ENCODE results near the gene TBCK. TPM values are rescaled to one million over a fixed set of nuclear protein-coding genes. Genes with fewer than 3 reads are reported as not detected.

Gene TBCK
- total and polyA plus RNA-seq, 9 donors = 18.3 to 38.7 (median 22.3) TPM

DNA sequence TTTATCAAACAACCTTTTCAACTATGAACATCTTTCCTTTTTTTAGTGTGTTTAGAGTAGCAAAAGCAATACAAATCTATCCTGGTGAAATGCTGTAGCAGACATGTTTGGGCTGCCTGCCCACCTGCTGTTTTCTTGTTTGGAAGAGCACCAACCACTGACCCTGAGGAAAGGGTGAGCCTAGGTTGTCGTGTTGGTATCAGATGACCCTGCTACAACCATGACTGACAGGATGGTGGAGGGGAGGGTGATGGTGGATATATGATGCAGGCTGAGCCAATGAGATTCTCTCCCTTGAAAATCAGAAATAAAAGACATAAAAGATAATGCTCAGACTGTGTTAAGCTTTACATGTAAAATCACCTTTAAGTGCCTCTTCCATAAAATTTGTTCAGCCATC is 219.6 kb downstream of the TBCK start:
- Histone ChIP-seq H3K27me3 (ENCODE audit: control insufficient read depth, insufficient read depth, low read length) (no peaks in the 10 kb centered on the region), H3K4me3 (ENCODE audit: low read length) (no peak overlapping the region), H3K4me1 (ENCODE audit: control insufficient read depth, insufficient read depth, low read length) (no peaks in the 10 kb centered on the region), H3K9me3 (replicated peaks; ENCODE audit: control insufficient read depth, low read depth, low read length) (peaks cover 5% of the 10 kb centered on the region), H3K36me3 (ENCODE audit: control insufficient read depth, insufficient read depth, low read length) (peaks cover 3% of the 10 kb centered on the region), H3K27ac (ENCODE audit: low read length) (no peak overlapping the region)
- 45% methylated on average over 1 of the region's 1 CpG for WGBS (ENCODE audit: insufficient coverage)
- DNase-seq = no peak

DNA sequence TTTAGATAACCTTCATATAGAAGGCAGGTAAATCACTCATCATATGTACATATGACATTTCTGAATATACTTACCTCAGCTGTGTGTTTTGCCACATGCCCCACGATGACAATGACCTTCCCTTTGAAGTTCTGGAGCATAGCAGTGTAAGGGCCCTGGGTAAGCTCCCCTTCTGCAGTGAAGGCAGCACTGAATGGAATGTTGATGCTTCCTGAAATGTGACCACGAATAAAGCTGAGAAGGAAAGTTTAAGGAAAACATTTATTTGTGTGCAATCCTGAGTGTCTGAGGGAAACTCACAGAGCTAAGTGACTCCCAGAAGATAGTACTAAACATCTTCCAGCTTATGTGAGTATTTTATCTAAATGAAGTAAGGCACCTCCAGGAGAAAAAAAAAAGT is 220.6 kb downstream of the TBCK start:
- Histone ChIP-seq H3K27me3 (ENCODE audit: control insufficient read depth, insufficient read depth, low read length) (no peaks in the 10 kb centered on the region), H3K4me3 (ENCODE audit: low read length) (no peak overlapping the region), H3K27ac (ENCODE audit: low read length) (no peak overlapping the region), H3K36me3 (ENCODE audit: control insufficient read depth, insufficient read depth, low read length) (peaks cover 3% of the 10 kb centered on the region), H3K9me3 (replicated peaks; ENCODE audit: control insufficient read depth, low read depth, low read length) (peaks cover 14% of the 10 kb centered on the region), H3K4me1 (ENCODE audit: control insufficient read depth, insufficient read depth, low read length) (no peaks in the 10 kb centered on the region)
- no CpG with 5 or more reads among the region's 2 CpGs for WGBS (ENCODE audit: insufficient coverage)
- DNase-seq = no peak

DNA sequence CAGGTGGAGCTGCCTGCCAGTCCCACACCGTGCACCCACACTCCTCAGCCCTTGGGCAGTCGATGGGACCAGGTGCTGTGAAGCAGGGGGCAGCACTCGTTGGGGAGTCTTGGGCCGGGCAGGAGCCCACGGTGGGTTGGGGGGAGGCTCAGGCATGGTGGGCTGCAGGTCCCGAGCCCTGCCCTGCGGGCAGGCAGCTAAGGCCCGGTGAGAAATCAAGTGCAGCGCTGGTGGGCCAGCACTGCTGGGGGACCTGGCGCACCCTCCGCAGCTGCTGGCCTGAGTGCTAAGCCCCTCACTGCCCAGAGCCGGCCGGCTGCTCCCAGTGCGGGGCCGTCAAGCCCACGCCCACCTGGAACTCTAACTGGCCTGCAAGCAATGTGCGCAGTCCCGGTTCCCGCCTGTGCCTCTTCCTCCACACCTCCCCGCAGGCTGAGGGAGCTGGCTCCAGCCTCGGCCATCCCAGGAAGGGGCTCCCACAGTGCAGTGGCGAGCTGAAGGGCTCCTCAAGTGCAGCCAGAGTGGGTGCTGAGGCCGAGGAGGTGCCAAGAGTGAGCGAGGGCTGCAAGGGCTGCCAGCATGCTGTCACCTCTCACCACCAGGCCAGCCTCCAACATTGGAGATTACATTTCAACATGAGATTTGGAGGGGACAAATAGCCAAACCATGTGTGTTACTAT is 223.5 kb downstream of the TBCK start:
- WGBS (ENCODE audit: insufficient coverage) = 93% methylated on average over 20 of the region's 24 CpGs
- Histone ChIP-seq H3K27me3 (ENCODE audit: control insufficient read depth, insufficient read depth, low read length) (no peaks in the 10 kb centered on the region), H3K4me1 (ENCODE audit: control insufficient read depth, insufficient read depth, low read length) (no peaks in the 10 kb centered on the region), H3K9me3 (replicated peaks; ENCODE audit: control insufficient read depth, low read depth, low read length) (peaks cover 30% of the 10 kb centered on the region), H3K4me3 (ENCODE audit: low read length) (no peak overlapping the region), H3K27ac (ENCODE audit: low read length) (no peak overlapping the region), H3K36me3 (ENCODE audit: control insufficient read depth, insufficient read depth, low read length) (peaks cover 18% of the 10 kb centered on the region)
- DNase-seq = no peak

DNA sequence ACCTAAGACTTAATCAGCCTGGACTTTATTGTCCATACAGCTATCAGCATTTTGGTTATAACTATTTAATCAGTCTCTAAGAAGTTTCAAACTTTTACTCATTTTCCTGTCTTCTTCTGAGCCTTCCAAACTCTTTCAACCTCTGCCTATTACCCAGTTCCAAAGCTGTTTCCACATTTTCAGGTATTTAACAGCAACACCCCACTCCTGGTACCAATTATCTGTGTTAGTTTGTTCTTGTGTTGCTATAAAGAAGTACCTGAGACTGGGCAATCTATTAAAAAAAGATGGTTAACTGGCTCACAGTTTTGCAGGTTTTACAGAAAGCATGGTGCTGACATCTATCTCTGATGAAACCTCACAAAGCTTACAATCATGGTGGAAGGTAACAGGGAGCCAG is 225.2 kb downstream of the TBCK start:
- Histone ChIP-seq H3K9me3 (replicated peaks; ENCODE audit: control insufficient read depth, low read depth, low read length) (peaks cover 35% of the 10 kb centered on the region), H3K36me3 (ENCODE audit: control insufficient read depth, insufficient read depth, low read length) (peaks cover 18% of the 10 kb centered on the region), H3K4me3 (ENCODE audit: low read length) (no peak overlapping the region), H3K27me3 (ENCODE audit: control insufficient read depth, insufficient read depth, low read length) (no peaks in the 10 kb centered on the region), H3K27ac (ENCODE audit: low read length) (no peak overlapping the region), H3K4me1 (ENCODE audit: control insufficient read depth, insufficient read depth, low read length) (no peaks in the 10 kb centered on the region)
- DNase-seq = no peak

DNA sequence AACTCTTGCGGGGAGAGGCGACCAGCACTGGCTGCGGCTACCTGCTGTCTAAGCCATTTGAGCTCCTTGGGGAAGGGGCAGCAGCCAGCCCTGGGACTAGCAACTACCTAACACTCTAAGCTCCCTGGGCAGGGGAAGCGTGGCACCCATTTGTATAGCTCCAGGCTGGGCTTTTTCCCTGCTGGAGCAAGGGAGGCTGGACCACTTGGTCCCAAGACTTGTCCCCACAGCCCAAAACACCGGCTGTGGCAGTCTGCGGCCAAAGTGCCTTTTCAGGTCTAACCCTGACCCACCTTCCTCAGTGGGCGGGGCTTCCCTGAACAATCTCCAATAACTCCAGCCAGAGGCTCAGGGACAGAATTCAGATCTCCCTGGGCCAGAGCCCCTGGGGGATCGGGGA is 232.9 kb downstream of the TBCK start:
- Histone ChIP-seq H3K27me3 (ENCODE audit: control insufficient read depth, insufficient read depth, low read length) (no peaks in the 10 kb centered on the region), H3K9me3 (replicated peaks; ENCODE audit: control insufficient read depth, low read depth, low read length) (peaks cover 21% of the 10 kb centered on the region), H3K4me1 (ENCODE audit: control insufficient read depth, insufficient read depth, low read length) (no peaks in the 10 kb centered on the region), H3K36me3 (ENCODE audit: control insufficient read depth, insufficient read depth, low read length) (peaks cover 14% of the 10 kb centered on the region), H3K4me3 (ENCODE audit: low read length) (no peak overlapping the region), H3K27ac (ENCODE audit: low read length) (no peak overlapping the region)
- 93% methylated on average over 5 of the region's 8 CpGs for WGBS (ENCODE audit: insufficient coverage)
- no peak for DNase-seq

DNA sequence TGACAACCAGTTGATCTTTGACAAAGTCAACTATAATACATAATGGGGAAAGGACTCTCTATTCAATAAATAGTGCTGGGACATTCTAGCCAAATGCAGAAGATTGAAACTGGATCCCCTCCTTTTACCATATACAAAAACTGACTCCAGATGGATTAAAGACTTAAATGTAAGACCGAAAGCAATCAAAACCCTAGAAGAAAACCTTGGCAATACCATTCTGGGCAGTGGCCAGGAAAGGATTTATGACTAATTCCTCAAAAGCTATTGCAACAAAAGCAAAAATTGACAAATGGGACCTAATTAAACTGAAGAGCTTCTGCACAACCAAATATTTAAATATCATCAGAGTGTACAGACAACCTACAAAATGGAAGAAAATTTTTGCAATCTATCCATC is 235.6 kb downstream of the TBCK start:
- Histone ChIP-seq H3K36me3 (ENCODE audit: control insufficient read depth, insufficient read depth, low read length) (peaks cover 19% of the 10 kb centered on the region), H3K4me3 (ENCODE audit: low read length) (no peak overlapping the region), H3K27ac (ENCODE audit: low read length) (no peak overlapping the region), H3K27me3 (ENCODE audit: control insufficient read depth, insufficient read depth, low read length) (no peaks in the 10 kb centered on the region), H3K9me3 (replicated peaks; ENCODE audit: control insufficient read depth, low read depth, low read length) (peaks cover 29% of the 10 kb centered on the region), H3K4me1 (ENCODE audit: control insufficient read depth, insufficient read depth, low read length) (no peaks in the 10 kb centered on the region)
- no peak for DNase-seq
- no CpG with 5 or more reads among the region's 1 CpG for WGBS (ENCODE audit: insufficient coverage)

DNA sequence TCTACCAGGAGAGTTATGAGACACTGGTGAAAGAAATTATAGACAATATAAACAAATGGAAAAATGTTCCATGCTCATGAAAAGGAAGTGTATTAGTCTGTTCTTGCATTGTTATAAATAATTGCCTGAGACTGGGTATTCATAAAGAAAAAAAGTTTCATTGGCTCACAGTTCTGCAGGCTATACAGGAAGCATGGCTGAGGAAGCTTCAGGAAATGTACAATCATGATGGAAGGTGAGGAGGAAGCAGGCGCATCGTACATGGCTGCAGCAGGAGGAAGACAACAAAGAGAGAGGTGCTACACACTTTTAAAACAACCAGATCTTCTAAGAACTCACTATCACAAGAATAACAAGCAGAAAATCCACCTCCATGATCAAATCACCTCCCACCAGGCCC is 236.4 kb downstream of the TBCK start:
- Histone ChIP-seq H3K27me3 (ENCODE audit: control insufficient read depth, insufficient read depth, low read length) (no peaks in the 10 kb centered on the region), H3K4me1 (ENCODE audit: control insufficient read depth, insufficient read depth, low read length) (no peaks in the 10 kb centered on the region), H3K4me3 (ENCODE audit: low read length) (no peak overlapping the region), H3K36me3 (ENCODE audit: control insufficient read depth, insufficient read depth, low read length) (peaks cover 19% of the 10 kb centered on the region), H3K27ac (ENCODE audit: low read length) (no peak overlapping the region), H3K9me3 (replicated peaks; ENCODE audit: control insufficient read depth, low read depth, low read length) (peaks cover 31% of the 10 kb centered on the region)
- no CpG with 5 or more reads among the region's 2 CpGs for WGBS (ENCODE audit: insufficient coverage)
- DNase-seq = no peak

DNA sequence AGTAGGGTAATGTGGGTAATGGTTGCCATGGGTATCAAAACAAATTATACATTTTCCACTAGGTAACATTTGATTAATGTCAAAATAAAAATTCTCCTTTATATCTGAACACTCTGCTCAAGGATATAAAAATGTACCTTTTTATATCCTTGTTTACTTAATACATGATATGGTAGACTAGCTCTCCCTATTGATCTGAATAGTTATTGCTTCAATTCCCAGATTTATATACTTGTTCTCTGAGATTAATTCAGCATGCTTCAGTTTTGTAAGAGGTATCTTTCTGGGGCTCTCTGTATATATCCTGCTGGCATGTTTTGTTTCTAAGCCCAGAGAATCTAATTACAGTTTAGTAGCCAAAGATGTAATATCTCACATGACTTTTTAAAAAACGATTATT is 251.0 kb downstream of the TBCK start:
- no peaks in the 10 kb centered on the region for H3K4me1 ChIP-seq (ENCODE audit: control insufficient read depth, insufficient read depth, low read length)
- H3K4me3 ChIP-seq (ENCODE audit: low read length) = no peak overlapping the region
- H3K9me3 ChIP-seq (replicated peaks; ENCODE audit: control insufficient read depth, low read depth, low read length) = no peaks in the 10 kb centered on the region
- WGBS (ENCODE audit: insufficient coverage) = no CpG with 5 or more reads among the region's 1 CpG
- no peak overlapping the region for H3K27ac ChIP-seq (ENCODE audit: low read length)
- no peaks in the 10 kb centered on the region for H3K36me3 ChIP-seq (ENCODE audit: control insufficient read depth, insufficient read depth, low read length)
- DNase-seq = no peak
- no peaks in the 10 kb centered on the region for H3K27me3 ChIP-seq (ENCODE audit: control insufficient read depth, insufficient read depth, low read length)

DNA sequence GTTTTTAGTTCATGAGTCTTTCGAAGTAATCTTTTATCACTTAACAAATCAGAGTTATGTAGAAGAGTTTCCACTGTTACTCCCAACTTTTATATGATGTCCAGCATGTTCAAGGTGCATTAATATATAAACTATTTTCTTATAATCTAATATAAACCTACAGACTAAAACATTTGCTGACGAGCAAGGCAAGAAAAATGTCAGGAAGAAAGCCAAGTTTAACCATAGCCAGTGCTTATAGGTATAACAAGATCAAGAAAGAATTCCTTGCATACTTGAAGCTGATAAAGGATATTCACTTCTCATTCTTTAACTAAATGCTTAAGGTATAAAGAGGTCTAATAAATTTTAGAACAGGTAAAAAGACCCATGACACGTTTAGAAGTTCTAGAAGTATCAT is 253.0 kb downstream of the TBCK start:
- no peak for DNase-seq
- H3K27ac ChIP-seq (ENCODE audit: low read length) = no peak overlapping the region
- H3K4me3 ChIP-seq (ENCODE audit: low read length) = no peak overlapping the region
- H3K27me3 ChIP-seq (ENCODE audit: control insufficient read depth, insufficient read depth, low read length) = no peaks in the 10 kb centered on the region
- no peaks in the 10 kb centered on the region for H3K4me1 ChIP-seq (ENCODE audit: control insufficient read depth, insufficient read depth, low read length)
- no peaks in the 10 kb centered on the region for H3K36me3 ChIP-seq (ENCODE audit: control insufficient read depth, insufficient read depth, low read length)
- WGBS (ENCODE audit: insufficient coverage) = no CpG with 5 or more reads among the region's 3 CpGs
- H3K9me3 ChIP-seq (replicated peaks; ENCODE audit: control insufficient read depth, low read depth, low read length) = no peaks in the 10 kb centered on the region

DNA sequence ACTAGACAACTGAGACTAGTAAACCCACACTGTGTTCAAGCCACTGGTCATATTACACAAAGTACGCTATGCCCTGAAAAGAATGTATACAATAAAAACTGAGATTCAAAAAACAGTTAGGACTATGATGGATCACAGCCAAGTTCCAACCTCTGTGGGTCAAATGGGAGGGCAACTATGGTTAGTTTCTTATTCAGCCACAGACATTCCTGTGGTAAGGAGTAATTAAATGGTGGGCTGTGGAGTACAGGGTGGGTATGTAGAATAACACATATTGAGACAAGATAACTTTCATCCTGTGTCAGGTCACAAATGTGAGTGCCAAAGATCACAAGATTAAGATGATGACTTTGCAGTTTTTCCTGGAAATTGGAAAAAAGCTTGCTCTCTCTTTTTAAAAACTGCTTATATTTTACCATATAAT is 253.5 kb downstream of the TBCK start:
- Histone ChIP-seq H3K4me1 (ENCODE audit: control insufficient read depth, insufficient read depth, low read length) (no peaks in the 10 kb centered on the region), H3K27ac (ENCODE audit: low read length) (no peak overlapping the region), H3K36me3 (ENCODE audit: control insufficient read depth, insufficient read depth, low read length) (no peaks in the 10 kb centered on the region), H3K27me3 (ENCODE audit: control insufficient read depth, insufficient read depth, low read length) (no peaks in the 10 kb centered on the region), H3K4me3 (ENCODE audit: low read length) (no peak overlapping the region), H3K9me3 (replicated peaks; ENCODE audit: control insufficient read depth, low read depth, low read length) (no peaks in the 10 kb centered on the region)
- WGBS (ENCODE audit: insufficient coverage) = no CpG with 5 or more reads among the region's 1 CpG
- DNase-seq = no peak

DNA sequence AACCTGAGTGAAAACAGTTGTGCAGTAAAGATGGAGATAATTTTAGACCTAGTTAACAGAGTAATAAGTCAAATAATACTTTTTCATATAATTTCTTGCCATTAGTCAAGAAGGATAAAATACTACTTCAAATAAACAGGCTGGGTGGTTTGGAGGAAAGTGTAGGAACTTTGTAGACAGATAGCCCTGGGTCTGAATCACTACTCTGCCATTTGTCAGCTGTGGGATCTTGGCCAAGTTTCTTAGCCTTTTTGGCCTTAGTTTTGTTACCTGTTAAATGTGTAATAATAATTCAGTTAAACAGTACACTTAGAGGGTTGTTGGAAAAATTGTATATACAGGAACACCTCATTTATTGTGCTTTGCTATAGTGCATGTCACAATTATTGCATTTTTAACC is 257.1 kb downstream of the TBCK start:
- DNase-seq = no peak
- H3K27ac ChIP-seq (ENCODE audit: low read length) = no peak overlapping the region
- no peaks in the 10 kb centered on the region for H3K4me1 ChIP-seq (ENCODE audit: control insufficient read depth, insufficient read depth, low read length)
- H3K4me3 ChIP-seq (ENCODE audit: low read length) = no peak overlapping the region
- no peaks in the 10 kb centered on the region for H3K36me3 ChIP-seq (ENCODE audit: control insufficient read depth, insufficient read depth, low read length)
- H3K9me3 ChIP-seq (replicated peaks; ENCODE audit: control insufficient read depth, low read depth, low read length) = no peaks in the 10 kb centered on the region
- H3K27me3 ChIP-seq (ENCODE audit: control insufficient read depth, insufficient read depth, low read length) = no peaks in the 10 kb centered on the region
